AG09319 (cell line): ENCODE data around the gene PALD1.

Experiments
- DNase-seq: peaks from one replicate; pipeline ENCODE4 v3.0.0-alpha.2; 2010; ENCODE audit warnings: low read depth; ENCODE audit errors: extremely low read depth
- TF ChIP-seq, protein P1 (sequence below): IDR thresholded peaks from 2 replicates; pipeline ENCODE4 v1.5.1; 2011; ENCODE audit warnings: low read depth, mild to moderate bottlenecking, inconsistent platforms, low read length, moderate library complexity

Gene PALD1

DNA sequence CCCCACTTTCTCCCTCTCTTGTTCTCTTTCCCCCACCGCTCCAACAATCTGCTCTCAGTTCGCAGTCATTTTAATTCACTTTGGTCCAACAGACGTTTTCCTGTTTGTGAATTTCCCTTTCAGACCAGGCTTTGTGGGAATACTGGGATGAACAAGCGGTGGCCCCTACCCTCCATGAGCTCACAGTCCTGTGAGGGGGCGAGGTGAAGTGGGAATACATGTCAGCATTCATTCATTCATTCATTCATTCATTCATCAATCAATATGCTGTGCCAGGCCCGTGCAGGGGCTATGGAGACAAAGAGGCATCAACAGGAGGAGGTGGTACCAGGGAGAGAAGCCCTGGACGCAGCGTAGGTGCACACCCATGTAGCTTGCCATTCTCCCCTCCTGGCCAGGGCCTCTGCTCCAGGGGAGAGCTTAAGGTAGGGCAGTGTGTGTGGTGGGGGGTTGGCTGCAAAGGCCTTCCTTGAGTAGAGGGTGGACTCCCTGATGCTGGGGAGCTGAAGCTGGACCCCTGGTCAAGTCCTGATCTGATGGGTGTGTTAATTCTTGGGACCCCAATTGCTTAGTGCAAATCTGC, 107.9 kb downstream of the PALD1 start:
- no peak for DNase-seq
- TF ChIP-seq, protein P1, sequence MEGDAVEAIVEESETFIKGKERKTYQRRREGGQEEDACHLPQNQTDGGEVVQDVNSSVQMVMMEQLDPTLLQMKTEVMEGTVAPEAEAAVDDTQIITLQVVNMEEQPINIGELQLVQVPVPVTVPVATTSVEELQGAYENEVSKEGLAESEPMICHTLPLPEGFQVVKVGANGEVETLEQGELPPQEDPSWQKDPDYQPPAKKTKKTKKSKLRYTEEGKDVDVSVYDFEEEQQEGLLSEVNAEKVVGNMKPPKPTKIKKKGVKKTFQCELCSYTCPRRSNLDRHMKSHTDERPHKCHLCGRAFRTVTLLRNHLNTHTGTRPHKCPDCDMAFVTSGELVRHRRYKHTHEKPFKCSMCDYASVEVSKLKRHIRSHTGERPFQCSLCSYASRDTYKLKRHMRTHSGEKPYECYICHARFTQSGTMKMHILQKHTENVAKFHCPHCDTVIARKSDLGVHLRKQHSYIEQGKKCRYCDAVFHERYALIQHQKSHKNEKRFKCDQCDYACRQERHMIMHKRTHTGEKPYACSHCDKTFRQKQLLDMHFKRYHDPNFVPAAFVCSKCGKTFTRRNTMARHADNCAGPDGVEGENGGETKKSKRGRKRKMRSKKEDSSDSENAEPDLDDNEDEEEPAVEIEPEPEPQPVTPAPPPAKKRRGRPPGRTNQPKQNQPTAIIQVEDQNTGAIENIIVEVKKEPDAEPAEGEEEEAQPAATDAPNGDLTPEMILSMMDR: no peak

DNA sequence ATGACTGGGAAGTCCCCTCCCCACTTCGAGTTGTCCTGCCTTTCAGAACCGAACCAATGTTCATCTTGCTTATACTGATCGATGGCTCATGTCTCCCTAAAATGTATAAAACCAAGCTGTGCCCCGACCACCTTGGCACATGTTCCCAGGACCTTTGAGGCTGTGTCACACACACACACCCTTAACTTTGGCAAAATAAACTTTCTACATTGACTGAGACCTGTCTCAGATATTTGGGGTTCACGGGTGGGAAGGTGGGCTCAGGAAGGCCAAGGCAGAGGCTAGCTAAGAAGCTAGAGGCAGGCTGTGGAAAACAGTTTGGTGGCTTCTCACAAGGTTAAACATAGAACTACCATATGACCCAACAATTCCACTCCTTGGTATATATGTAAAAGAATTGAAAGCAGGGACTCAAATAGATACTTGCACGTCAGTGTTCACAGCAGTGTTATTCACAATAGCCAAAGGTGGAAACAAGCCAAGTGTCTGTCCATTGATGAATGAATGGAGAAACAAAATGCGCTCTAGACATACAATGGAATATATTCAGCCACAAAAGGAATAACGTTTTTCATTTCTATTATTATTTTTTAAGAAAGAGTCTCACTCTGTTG, 108.6 kb downstream of the PALD1 start:
- DNase-seq: no peak
- TF ChIP-seq, protein P1: no peak

DNA sequence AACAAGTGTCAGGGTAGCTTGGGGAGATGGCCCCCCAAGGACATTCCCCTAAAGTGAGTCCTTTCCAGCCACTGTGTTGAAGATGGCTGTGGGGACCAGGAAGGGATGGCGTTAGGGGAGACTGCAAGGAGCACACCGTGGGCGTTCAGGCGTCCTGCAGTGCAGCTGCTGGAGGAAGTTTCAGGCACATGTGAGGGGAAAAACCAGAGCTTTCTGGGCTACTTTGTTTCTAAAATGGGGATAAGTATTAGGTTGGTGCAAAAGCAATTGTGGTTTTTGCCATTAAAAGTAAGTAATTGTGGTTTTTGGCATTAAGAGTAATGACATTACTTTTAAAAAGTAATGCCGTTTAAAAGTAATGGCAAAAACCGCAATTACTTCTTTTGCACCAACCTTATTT, 109.7 kb downstream of the PALD1 start:
- TF ChIP-seq, protein P1: no peak
- DNase-seq: no peak

DNA sequence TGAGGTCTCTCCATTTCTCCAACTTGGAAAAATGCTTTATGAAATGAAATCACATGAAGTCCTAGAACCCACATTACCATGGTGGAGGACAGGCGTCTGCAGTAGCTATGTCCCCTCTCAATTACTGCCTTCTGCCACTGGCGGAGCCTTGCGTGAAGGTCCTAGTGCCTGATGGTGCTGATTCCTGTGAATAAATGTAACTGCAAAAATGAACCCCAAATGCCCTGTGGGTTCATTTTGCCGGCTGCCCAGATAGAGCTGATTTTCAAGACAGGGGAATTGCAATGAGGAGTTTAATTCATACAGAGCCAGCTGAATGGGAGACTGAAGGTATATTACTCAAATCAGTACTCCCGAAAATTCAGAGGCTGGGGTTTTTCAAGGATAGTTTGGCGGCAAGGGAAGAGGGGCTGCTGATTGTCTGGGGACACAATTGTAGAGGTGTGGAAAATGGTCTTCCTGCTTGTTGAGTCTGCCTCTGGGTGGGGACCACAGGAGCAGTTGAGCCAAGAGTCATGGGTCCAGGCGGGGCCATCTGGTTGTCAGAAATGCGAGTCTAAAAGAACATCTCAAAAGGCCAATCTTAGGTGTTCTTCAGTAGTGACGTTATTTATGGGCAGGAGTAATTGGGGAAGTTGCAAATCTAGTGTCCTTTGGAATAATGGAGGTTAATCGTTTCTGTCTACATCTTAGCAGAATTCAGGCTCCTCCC, 110.4 kb downstream of the PALD1 start:
- no peak for DNase-seq
- TF ChIP-seq, protein P1: no peak

DNA sequence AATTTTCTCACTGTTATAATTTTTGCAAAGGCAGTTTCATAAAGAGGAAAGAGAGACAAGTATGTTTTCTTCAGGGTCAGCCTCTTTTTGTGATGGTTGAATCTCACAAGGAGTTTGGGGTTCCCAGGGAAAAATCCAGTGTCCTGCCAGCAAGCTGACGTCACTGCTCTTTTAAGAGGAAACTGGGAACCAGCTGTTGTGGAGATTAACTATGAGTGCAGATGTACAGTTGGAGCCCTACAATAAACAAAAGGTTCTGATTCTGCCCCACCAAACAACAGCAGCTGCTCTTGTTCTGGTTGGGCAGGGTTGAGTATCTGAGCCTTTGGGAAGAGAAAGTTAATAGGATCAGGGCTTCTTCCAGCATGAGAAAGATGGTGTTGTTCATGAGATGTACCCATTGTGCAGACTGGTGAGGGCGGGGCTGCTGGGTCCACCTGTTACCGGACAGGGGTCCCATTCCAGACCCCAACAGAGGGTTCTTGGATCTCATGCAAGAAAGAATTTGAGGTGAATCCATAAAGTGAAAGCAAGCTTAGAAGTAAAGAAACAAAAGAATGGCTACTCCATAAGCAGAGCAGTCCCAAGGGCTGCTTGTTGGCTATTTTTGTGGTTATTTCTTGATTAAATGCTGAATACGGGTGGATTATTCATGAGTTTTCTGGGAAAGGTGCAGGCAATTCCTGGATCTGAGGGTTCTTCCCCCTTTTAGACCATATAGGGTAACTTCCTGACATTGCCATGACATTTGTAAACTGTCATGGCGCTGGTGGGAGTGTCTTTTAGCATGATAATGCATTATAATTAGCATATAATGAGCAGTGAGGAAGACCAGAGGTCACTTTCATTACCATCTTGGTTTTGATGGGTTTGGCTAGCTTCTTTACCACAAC, 111.4 kb downstream of the PALD1 start:
- TF ChIP-seq, protein P1: no peak
- peak; percentile 20 for DNase-seq

DNA sequence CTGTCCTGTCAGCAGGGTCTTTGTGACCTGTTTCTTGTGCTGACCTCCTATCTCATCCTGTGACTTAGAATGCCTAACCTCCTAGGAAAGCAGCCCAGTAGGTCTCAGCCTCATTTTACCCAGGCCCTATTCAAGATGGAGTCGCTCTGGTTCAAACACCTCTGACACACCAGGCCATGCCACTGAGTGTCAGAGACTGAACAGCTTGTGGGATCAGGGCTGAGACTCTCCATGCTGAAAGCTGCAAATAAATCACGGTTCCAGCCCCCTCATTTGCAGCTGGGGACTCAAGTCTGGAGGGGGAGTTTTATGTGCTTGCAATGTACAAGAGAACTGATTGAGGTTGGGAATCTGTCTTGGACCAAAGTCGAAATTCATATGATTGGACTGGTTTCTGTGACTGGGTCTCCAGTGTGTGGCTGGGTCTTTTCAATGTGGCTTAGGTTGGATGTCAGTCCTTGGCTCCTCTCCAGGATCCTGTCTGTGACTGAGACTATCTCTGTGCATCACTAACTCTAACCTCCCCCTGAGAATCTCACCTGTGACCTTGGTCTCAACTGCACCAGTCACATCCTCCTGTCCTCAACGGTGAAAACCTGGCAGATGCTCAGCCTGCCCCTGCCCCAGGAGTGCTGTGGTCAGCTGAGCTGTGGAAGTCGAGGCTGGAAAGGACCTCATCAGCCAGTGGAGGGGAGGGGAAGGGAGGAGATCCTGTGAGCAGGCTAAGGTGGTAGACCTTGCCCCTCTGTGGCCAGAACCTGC, 112.3 kb downstream of the PALD1 start:
- TF ChIP-seq, protein P1: no peak
- no peak for DNase-seq
